ENCODE data around the gene DCTN5. TPM values are rescaled to one million over a fixed set of nuclear protein-coding genes. Genes with fewer than 3 reads are reported as not detected.

DCTN5 gene
- total and polyA plus RNA-seq, 2 of the 13 experiments (the other 11 are each of a cell fraction or from before 2014, with no cell fraction given) = 105 to 207 TPM

GRCh38 chr16:23595246-23595950 is 45.9 kb upstream of the DCTN5 start (continued):
- TF ChIP-seq, protein P1, sequence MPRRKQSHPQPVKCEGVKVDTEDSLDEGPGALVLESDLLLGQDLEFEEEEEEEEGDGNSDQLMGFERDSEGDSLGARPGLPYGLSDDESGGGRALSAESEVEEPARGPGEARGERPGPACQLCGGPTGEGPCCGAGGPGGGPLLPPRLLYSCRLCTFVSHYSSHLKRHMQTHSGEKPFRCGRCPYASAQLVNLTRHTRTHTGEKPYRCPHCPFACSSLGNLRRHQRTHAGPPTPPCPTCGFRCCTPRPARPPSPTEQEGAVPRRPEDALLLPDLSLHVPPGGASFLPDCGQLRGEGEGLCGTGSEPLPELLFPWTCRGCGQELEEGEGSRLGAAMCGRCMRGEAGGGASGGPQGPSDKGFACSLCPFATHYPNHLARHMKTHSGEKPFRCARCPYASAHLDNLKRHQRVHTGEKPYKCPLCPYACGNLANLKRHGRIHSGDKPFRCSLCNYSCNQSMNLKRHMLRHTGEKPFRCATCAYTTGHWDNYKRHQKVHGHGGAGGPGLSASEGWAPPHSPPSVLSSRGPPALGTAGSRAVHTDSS (CRISPR knock-in tag; conservative IDR thresholded peaks at IDR 0.05) = 0 out of 2 replicates have a peak, but pooled peaks have one; percentile 28
- TF ChIP-seq HNRNPUL1 (IDR thresholded peaks at IDR 0.05; ENCODE audit: low read depth, low read length) (no peak), HMGA1 (CRISPR knock-in tag; conservative IDR thresholded peaks at IDR 0.05) (no peak), ATAD3A (CRISPR knock-in tag; IDR thresholded peaks at IDR 0.05) (no peak), ZNF235 (CRISPR knock-in tag; IDR thresholded peaks at IDR 0.05; ENCODE audit: borderline replicate concordance) (no peak), ZNF570 (CRISPR knock-in tag; IDR thresholded peaks at IDR 0.05; ENCODE audit: borderline replicate concordance) (no peak), HNF4A (CRISPR knock-in tag; IDR thresholded peaks at IDR 0.05) (peak; percentile 73), ZNF790 (CRISPR knock-in tag; IDR thresholded peaks at IDR 0.05; ENCODE audit: borderline replicate concordance) (no peak), FOXM1 (CRISPR knock-in tag; IDR thresholded peaks at IDR 0.05) (no peak), ZBTB7A (CRISPR knock-in tag; IDR thresholded peaks at IDR 0.05) (no peak), NONO (IDR thresholded peaks at IDR 0.05) (no peak), NONO (CRISPR knock-in tag; conservative IDR thresholded peaks at IDR 0.05) (no peak), ZBED4 (CRISPR knock-in tag; IDR thresholded peaks at IDR 0.05; ENCODE audit: borderline replicate concordance) (peak; percentile 0; the same call in 1 of the 2 replicates), MBNL3 (CRISPR knock-in tag; conservative IDR thresholded peaks at IDR 0.05) (no peak), ZBTB39 (CRISPR knock-in tag; IDR thresholded peaks at IDR 0.05) (no peak), HNRNPK (IDR thresholded peaks at IDR 0.05; ENCODE audit: low read depth, low read length, poor library complexity, severe bottlenecking) (no peak), ZNF451 (CRISPR knock-in tag; IDR thresholded peaks at IDR 0.05) (no peak)
- TF ChIP-seq, protein P2, sequence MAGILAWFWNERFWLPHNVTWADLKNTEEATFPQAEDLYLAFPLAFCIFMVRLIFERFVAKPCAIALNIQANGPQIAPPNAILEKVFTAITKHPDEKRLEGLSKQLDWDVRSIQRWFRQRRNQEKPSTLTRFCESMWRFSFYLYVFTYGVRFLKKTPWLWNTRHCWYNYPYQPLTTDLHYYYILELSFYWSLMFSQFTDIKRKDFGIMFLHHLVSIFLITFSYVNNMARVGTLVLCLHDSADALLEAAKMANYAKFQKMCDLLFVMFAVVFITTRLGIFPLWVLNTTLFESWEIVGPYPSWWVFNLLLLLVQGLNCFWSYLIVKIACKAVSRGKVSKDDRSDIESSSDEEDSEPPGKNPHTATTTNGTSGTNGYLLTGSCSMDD (CRISPR knock-in tag; IDR thresholded peaks at IDR 0.05) = no peak
- TF ChIP-seq, protein P3, sequence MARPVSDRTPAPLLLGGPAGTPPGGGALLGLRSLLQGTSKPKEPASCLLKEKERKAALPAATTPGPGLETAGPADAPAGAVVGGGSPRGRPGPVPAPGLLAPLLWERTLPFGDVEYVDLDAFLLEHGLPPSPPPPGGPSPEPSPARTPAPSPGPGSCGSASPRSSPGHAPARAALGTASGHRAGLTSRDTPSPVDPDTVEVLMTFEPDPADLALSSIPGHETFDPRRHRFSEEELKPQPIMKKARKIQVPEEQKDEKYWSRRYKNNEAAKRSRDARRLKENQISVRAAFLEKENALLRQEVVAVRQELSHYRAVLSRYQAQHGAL (CRISPR knock-in tag; IDR thresholded peaks at IDR 0.05; ENCODE audit: not compliant biosample characterization) = no peak
